HepG2 (cell line): Measurements from ENCODE around the gene WIZ. TPM values are rescaled to one million over a fixed set of nuclear protein-coding genes. Genes with fewer than 3 reads are reported as not detected.

Experiments
- AFF4 ChIP-seq: sonication (generic); formaldehyde crosslinking; IDR thresholded peaks from 2 replicates; pipeline ENCODE4 v1.4.0; 2020; ENCODE audit warnings: missing genetic modification reagents
- CSRNP1 ChIP-seq: sonication (generic); formaldehyde crosslinking; IDR thresholded peaks from 2 replicates; pipeline ENCODE4 v1.8.1; 2023; ENCODE audit warnings: mild to moderate bottlenecking, missing genetic modification reagents
- ETV5 ChIP-seq: IDR thresholded peaks from 2 replicates; pipeline ENCODE4 v1.6.1; 2018; ENCODE audit warnings: missing biosample characterization, missing genetic modification reagents, inconsistent platforms, borderline replicate concordance
- IKZF1 ChIP-seq: fragments of 450-650 bp; IDR thresholded peaks from 2 replicates; pipeline ENCODE4 v1.7.1; 2016
- MTERF4 ChIP-seq: sonication (generic); formaldehyde crosslinking; IDR thresholded peaks from 2 replicates; pipeline ENCODE4 v1.8.0; 2023; ENCODE audit warnings: mild to moderate bottlenecking, missing genetic modification reagents
- SMC3 ChIP-seq: IDR thresholded peaks from 2 replicates; pipeline ENCODE4 v1.6.1; 2011; ENCODE audit warnings: low read length, improper control_type of control experiment
- STAT5B ChIP-seq: sonication (generic); formaldehyde crosslinking; IDR thresholded peaks from 2 replicates; pipeline ENCODE4 v1.4.0; 2020; ENCODE audit warnings: missing genetic modification reagents
- TP53 ChIP-seq: sonication (generic); formaldehyde crosslinking; conservative IDR thresholded peaks from 2 replicates; pipeline ENCODE4 v1.4.0; 2020; ENCODE audit warnings: missing genetic modification reagents
- TRAFD1 ChIP-seq: sonication (generic); formaldehyde crosslinking; IDR thresholded peaks from 2 replicates; pipeline ENCODE4 v1.5.1; 2020; ENCODE audit warnings: missing genetic modification reagents, mild to moderate bottlenecking, borderline replicate concordance
- ZBTB39 ChIP-seq: sonication (generic); formaldehyde crosslinking; IDR thresholded peaks from 2 replicates; pipeline ENCODE4 v1.5.0; 2020; ENCODE audit warnings: missing genetic modification reagents
- ZBTB7A ChIP-seq: sonication (generic); formaldehyde crosslinking; IDR thresholded peaks from 2 replicates; pipeline ENCODE4 v1.8.0; 2022; ENCODE audit warnings: mild to moderate bottlenecking, missing genetic modification reagents
- ZFX ChIP-seq: sonication (generic); formaldehyde crosslinking; IDR thresholded peaks from 2 replicates; pipeline ENCODE4 v1.4.0; 2020; ENCODE audit warnings: mild to moderate bottlenecking, low read depth, missing genetic modification reagents, moderate library complexity
- ZNF20 ChIP-seq: sonication (generic); formaldehyde crosslinking; IDR thresholded peaks from 2 replicates; pipeline ENCODE4 v1.4.0; 2020; ENCODE audit warnings: mild to moderate bottlenecking, moderate library complexity, missing genetic modification reagents
- ZNF24 ChIP-seq: fragments of 450-650 bp; IDR thresholded peaks from 2 replicates; pipeline ENCODE4 v1.6.1; 2017; ENCODE audit warnings: antibody characterized with exemption, mild to moderate bottlenecking
- ZNF292 ChIP-seq: sonication (generic); formaldehyde crosslinking; IDR thresholded peaks from 2 replicates; pipeline ENCODE4 v1.8.1; 2022; ENCODE audit warnings: mild to moderate bottlenecking, low read depth, missing genetic modification reagents, borderline replicate concordance
- ZNF33A ChIP-seq: sonication (generic); formaldehyde crosslinking; IDR thresholded peaks from 2 replicates; pipeline ENCODE4 v1.5.1; 2020; ENCODE audit warnings: missing genetic modification reagents, mild to moderate bottlenecking, moderate library complexity, borderline replicate concordance
- ZNF431 ChIP-seq: sonication (generic); formaldehyde crosslinking; IDR thresholded peaks from 2 replicates; pipeline ENCODE4 v1.9.0; 2022; ENCODE audit warnings: missing genetic modification reagents, low read depth, mild to moderate bottlenecking, borderline replicate concordance
- ZNF674 ChIP-seq: sonication (generic); formaldehyde crosslinking; IDR thresholded peaks from 2 replicates; pipeline ENCODE4 v1.5.0; 2020; ENCODE audit warnings: low read depth, mild to moderate bottlenecking, missing genetic modification reagents
- ZNF713 ChIP-seq: sonication (generic); formaldehyde crosslinking; IDR thresholded peaks from 2 replicates; pipeline ENCODE4 v1.4.0; 2020; ENCODE audit warnings: mild to moderate bottlenecking, missing genetic modification reagents
- ZNF747 ChIP-seq: sonication (generic); formaldehyde crosslinking; IDR thresholded peaks from 2 replicates; pipeline ENCODE4 v1.8.1; 2023; ENCODE audit warnings: missing genetic modification reagents, mild to moderate bottlenecking, borderline replicate concordance
- polyA plus RNA-seq, 8 experiments: library from polyadenylated mRNA; depleted of rRNA in 3 of 8; stranded (reverse) in 7 of 8; unstranded in 1 of 8; fragments of >200 nt; fragmentation: Illumina TruSeq in 4 of 8; extraction: Trizol in 4 of 8; gene quantifications; 2 replicates each; pipeline versions ENCODE4 v1.2.1 to v1.2.3, GENCODE V29; 2011 to 2016; ENCODE audit warnings: low read depth in 4 of 8, missing spikeins in 1 of 8, mixed read lengths in 1 of 8; ENCODE audit not compliant: insufficient read depth in 1 of 8
- total RNA-seq, 5 experiments: library from RNA; depleted of rRNA; stranded (reverse); fragments of >200 nt; fragmentation: Illumina TruSeq; extraction: Trizol; gene quantifications; 2 replicates each; pipeline ENCODE4 v1.2.3, GENCODE V29; 2016; ENCODE audit warnings: low read depth in 1 of 5

WIZ gene
- total and polyA plus RNA-seq, 2 of the 13 experiments (the other 11 are each of a cell fraction or from before 2014, with no cell fraction given), result 4.7 to 4.8 TPM

GRCh38 chr19:15379999-15380647 is 69.6 kb downstream of the WIZ start (continued):
- TF ChIP-seq CSRNP1 (CRISPR knock-in tag) (no peak), SMC3 (no peak), ZNF20 (CRISPR knock-in tag) (no peak), ZNF24 (no peak), ETV5 (CRISPR knock-in tag) (peak; percentile 10; the same call in 1 of the 2 replicates), TRAFD1 (CRISPR knock-in tag) (no peak), ZNF292 (CRISPR knock-in tag) (no peak), IKZF1 (no peak), ZNF431 (CRISPR knock-in tag) (0 out of 2 replicates have a peak, but pooled peaks have one; percentile 25), ZBTB7A (CRISPR knock-in tag) (0 out of 2 replicates have a peak, but pooled peaks have one; percentile 45), ZFX (CRISPR knock-in tag) (no peak; the same call in 1 of the 2 replicates), ZBTB39 (CRISPR knock-in tag) (no peak), MTERF4 (CRISPR knock-in tag) (no peak), ZNF33A (CRISPR knock-in tag) (no peak), STAT5B (CRISPR knock-in tag) (no peak), AFF4 (no peak), TP53 (CRISPR knock-in tag) (no peak), ZNF674 (no peak), ZNF713 (CRISPR knock-in tag) (no peak), ZNF747 (CRISPR knock-in tag) (no peak)
